Upper lobe of right lung (tissue), 1 donor: ENCODE measurements around the gene ELAC2. TPM values are rescaled to one million over a fixed set of nuclear protein-coding genes. Genes with fewer than 3 reads are reported as not detected.

Experiments
- ATAC-seq: fragments of 200-7000 bp; cut with Tn5 transposase; one replicate; pipeline ENCODE4 v1.9.1; 2020; ENCODE audit warnings: mild to moderate bottlenecking, moderate library complexity
- DNase-seq: peaks from one replicate; pipeline ENCODE4 v3.0.0-alpha.2; 2020
- H3K27ac ChIP-seq: fragments of 200-600 bp; one replicate; pipeline ENCODE4 v1.8.0; 2022
- H3K27me3 ChIP-seq: fragments of 200-600 bp; one replicate; pipeline ENCODE4 v1.8.0; 2022; ENCODE audit warnings: mild to moderate bottlenecking
- H3K36me3 ChIP-seq: fragments of 200-600 bp; one replicate; pipeline ENCODE4 v1.8.0; 2022
- H3K4me1 ChIP-seq: fragments of 200-600 bp; one replicate; pipeline ENCODE4 v1.8.0; 2022
- H3K4me3 ChIP-seq: fragments of 200-600 bp; one replicate; pipeline ENCODE4 v1.8.0; 2022; ENCODE audit warnings: mild to moderate bottlenecking
- H3K9me3 ChIP-seq: fragments of 200-600 bp; one replicate; pipeline ENCODE4 v1.8.0; 2022
- intact Hi-C: fragments of 100-400 bp; cut with DNase I; formaldehyde crosslinking; loops from one replicate; pipeline ENCODE4 v1.11.0; 2022
- total RNA-seq: library from RNA; stranded (reverse); fragmentation: NEBNext Ultra II Directional; extraction: Animal tissue kit (Norgen Biotek cat#: 25700); gene quantifications from one replicate; pipeline ENCODE4 v1.2.1, GENCODE V29; 2021
- TF ChIP-seq, protein P1 (sequence below): fragments of 200-600 bp; IDR thresholded peaks from one replicate; pipeline ENCODE4 v1.8.0; 2022; ENCODE audit warnings: antibody characterized with exemption
- donor health status: DM: no; HTN: yes; CAD: no; lungs with severe emphysema.

The ELAC2 gene
- total RNA-seq, 1 donor from 2014 or later, result 35.3 TPM

DNA sequence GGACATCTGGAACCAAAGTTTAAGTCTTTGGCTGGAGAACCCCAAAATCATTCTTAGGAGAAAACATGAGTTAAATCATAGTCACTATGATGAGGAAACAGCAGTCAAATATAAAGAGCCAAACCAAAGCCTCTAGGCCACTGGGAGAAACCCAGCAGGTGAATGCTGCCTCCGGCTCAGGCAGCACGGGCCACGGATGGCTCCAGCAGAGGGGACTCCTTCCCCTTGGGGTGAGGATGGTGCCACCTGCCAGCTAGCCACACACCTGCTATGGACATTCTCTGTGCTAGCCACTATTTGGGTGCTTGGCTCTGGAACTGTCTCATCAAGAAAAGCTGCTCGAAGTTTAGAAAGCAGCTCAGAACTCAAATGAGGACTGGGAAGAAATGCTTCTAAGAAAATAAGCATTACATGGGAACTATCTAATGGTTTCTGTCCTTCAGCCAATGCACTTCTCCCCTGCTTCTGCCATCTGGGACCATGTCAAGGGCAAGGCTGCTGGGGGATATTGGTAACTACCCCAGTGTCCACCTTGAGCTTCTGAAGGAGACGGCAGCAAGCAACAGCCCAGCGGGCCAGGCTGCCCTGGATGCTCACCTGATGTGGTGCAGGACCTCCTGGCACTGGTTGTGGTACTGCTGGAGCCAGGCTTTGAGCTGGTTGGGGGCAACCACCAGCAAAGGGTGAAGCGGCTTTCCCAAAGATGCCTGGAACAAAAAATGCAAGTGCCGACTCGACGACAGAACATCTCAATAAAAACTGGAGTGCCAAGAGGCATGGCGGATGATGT is 22.5 kb downstream of the ELAC2 start:
- no peak overlapping the region for H3K27ac ChIP-seq
- DNase-seq, result no peak
- H3K4me1 ChIP-seq, result no peaks in the 10 kb centered on the region
- peaks cover 100% of the 10 kb centered on the region for H3K36me3 ChIP-seq
- no peak overlapping the region for H3K4me3 ChIP-seq
- H3K9me3 ChIP-seq, result no peaks in the 10 kb centered on the region
- TF ChIP-seq, protein P1, sequence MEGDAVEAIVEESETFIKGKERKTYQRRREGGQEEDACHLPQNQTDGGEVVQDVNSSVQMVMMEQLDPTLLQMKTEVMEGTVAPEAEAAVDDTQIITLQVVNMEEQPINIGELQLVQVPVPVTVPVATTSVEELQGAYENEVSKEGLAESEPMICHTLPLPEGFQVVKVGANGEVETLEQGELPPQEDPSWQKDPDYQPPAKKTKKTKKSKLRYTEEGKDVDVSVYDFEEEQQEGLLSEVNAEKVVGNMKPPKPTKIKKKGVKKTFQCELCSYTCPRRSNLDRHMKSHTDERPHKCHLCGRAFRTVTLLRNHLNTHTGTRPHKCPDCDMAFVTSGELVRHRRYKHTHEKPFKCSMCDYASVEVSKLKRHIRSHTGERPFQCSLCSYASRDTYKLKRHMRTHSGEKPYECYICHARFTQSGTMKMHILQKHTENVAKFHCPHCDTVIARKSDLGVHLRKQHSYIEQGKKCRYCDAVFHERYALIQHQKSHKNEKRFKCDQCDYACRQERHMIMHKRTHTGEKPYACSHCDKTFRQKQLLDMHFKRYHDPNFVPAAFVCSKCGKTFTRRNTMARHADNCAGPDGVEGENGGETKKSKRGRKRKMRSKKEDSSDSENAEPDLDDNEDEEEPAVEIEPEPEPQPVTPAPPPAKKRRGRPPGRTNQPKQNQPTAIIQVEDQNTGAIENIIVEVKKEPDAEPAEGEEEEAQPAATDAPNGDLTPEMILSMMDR, result no peak
- intact Hi-C loops, result no loop called here
- no peak for ATAC-seq
- H3K27me3 ChIP-seq, result no peaks in the 10 kb centered on the region

DNA sequence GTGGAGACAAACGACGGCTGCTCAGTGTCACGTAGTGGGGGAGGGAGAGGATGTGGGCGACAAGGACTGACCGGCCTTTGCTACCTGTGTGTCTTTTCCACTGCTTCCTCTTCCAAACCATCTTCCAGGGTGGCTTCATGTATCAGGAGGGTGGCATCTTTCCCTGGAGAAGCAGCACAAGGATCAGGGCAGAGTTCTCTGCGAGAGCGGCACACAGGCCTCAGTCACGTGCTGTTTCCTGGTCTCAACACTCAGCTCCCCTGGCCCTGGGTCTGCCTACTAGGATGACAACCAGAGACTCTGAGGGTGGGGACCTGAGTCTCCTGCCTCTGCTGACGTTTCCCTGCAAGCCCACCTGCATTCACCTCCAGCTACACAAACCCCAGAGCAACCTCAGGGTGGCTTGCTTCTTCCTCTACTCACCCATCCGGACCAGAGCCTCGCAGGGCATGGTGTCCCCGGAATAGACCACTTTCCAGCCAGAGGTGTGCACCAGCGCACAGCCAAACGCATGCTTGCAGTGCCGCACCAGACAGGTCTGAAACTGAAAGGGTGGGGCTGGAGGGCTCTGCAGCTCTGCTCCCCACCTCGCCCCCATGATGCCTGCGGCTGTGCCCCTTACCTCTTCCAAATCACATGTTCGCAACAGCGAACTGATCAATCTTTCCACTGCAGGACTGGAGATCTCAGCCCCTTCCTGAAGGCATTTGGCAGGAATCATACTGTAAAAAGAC is 23.3 kb downstream of the ELAC2 start:
- intact Hi-C loops, result no loop called here
- Histone ChIP-seq H3K27ac (no peak overlapping the region), H3K27me3 (no peaks in the 10 kb centered on the region), H3K9me3 (no peaks in the 10 kb centered on the region), H3K36me3 (peaks cover 92% of the 10 kb centered on the region), H3K4me1 (no peaks in the 10 kb centered on the region), H3K4me3 (no peak overlapping the region)
- TF ChIP-seq, protein P1, result no peak
- no peak for ATAC-seq
- DNase-seq, result no peak

DNA sequence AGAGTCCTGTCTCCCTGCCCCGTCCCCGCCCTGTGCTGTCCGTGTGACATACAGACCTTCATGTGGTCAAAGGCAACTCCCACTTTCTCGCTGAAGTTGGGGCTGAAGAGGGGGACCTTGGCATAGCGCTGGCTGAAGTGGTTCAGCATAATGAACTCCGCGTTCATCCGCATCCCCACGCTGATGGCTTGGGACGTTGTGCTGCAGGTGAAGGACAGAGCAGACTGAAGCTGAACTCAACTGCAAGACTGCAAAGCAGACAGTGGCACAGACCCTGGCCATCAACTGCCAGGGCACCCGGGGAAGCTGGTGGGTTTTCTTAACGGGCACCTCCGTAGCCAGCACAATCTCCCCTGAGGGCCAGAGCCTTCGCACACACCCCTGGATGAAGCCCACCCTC is 24.2 kb downstream of the ELAC2 start:
- Histone ChIP-seq H3K4me3 (no peak overlapping the region), H3K27me3 (no peaks in the 10 kb centered on the region), H3K36me3 (peaks cover 83% of the 10 kb centered on the region), H3K27ac (no peak overlapping the region), H3K4me1 (no peaks in the 10 kb centered on the region), H3K9me3 (no peaks in the 10 kb centered on the region)
- TF ChIP-seq, protein P1, result no peak
- DNase-seq, result no peak
- ATAC-seq, result no peak
- intact Hi-C loops, result no loop called here

DNA sequence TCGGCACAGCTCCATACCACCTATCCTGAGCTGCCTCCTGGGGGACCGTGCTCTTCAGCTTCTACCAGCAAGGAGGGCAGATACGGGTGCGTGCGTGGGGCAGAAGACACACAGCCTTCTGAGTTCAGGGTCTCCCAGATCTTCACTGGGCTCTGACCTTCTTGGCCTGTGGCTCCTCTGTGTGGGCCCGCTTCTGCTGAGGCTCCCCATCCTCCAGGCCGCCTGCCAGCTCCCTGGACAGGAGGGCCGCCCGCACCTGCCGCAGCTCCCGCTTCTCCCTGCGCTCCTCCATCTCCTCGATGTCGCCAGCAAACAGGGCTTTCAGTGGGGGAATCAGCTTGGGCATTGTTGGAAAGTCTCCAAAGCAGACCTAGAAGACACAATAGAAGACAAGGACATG is 25.2 kb downstream of the ELAC2 start:
- Histone ChIP-seq H3K9me3 (no peaks in the 10 kb centered on the region), H3K4me3 (no peak overlapping the region), H3K4me1 (no peaks in the 10 kb centered on the region), H3K27ac (no peak overlapping the region), H3K36me3 (peaks cover 73% of the 10 kb centered on the region), H3K27me3 (no peaks in the 10 kb centered on the region)
- TF ChIP-seq, protein P1, result no peak
- DNase-seq (no peak), ATAC-seq (no peak)
- intact Hi-C loops, result no loop called here

DNA sequence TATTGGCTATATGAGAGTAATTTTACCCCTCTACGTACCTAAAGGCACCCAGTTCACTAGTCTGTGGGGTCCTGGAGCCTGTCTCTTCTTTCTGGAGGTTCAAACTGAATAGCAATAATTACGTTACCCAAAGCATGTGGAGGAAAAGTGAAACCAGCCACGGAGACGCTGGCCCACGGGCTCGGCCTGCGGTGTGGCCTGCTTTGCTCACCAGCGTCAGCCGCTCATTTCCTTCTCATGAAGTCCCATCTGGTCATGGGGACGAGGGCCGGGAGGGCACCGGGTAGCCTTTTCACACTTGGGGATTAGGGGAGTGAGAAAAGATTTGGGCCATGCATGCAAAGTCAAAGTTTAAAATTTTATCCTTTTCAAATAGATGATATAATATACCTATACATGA is 26.9 kb downstream of the ELAC2 start:
- H3K4me3 ChIP-seq, result no peak overlapping the region
- no peaks in the 10 kb centered on the region for H3K27me3 ChIP-seq
- DNase-seq, result no peak
- H3K4me1 ChIP-seq, result no peaks in the 10 kb centered on the region
- H3K27ac ChIP-seq, result no peak overlapping the region
- intact Hi-C loops, result no loop called here
- ATAC-seq, result no peak
- no peaks in the 10 kb centered on the region for H3K9me3 ChIP-seq
- TF ChIP-seq, protein P1, result no peak
- H3K36me3 ChIP-seq, result peaks cover 56% of the 10 kb centered on the region
